Endothelial cell of umbilical vein (primary cell): Measurements from ENCODE around the gene PTPDC1. TPM values are rescaled to one million over a fixed set of nuclear protein-coding genes. Genes with fewer than 3 reads are reported as not detected.
A peak's percentile ranks its signal among the peaks of the same experiment; 100 is the strongest.

Experiments used
- BruUV-seq: library from RNA; stranded (reverse); fragments of 400-500 nt; replicated peaks from 2 replicates; lab custom pipeline; 2021; lab: Mats Ljungman, UMichigan
- CTCF ChIA-PET: fragments of 300-600, 350-600 bp; sonication (Branson Sonifier 250); formaldehyde crosslinking; loops from one replicate; lab custom pipeline; 2021; ENCODE audit warnings: antibody characterized with exemption, inconsistent platforms; lab: Charles Lee
- POLR2A ChIA-PET: fragments of 300-600, 350-600 bp; sonication (Branson Sonifier 250); formaldehyde crosslinking; loops from one replicate; lab custom pipeline; 2021; ENCODE audit warnings: antibody characterized with exemption, inconsistent platforms; lab: Charles Lee
- DNase-seq: peaks from one replicate; pipeline ENCODE4 v3.0.0-alpha.2; 2011; ENCODE audit warnings: low read depth, low spot score
- FAIRE-seq: peaks from 2 replicates; lab custom pipeline; 2011; peaks lifted over from hg19 to GRCh38; lab: Jason Lieb, UNC
- H2AFZ ChIP-seq: 2 replicates; pipeline ENCODE4 v1.6.0; 2012; ENCODE audit warnings: low read depth, low read length, control low read depth, inconsistent platforms
- H3K27ac ChIP-seq: 2 replicates; pipeline ENCODE4 v1.5.1; 2011; ENCODE audit warnings: low read depth, mild to moderate bottlenecking, control low read depth, low read length, moderate library complexity; ENCODE audit not compliant: insufficient read depth
- H3K27me3 ChIP-seq, 2 experiments: 2 replicates each; pipeline versions ENCODE4 v1.6.0 to v1.6.1; 2011; ENCODE audit warnings: low read length in 2 of 2, mixed read lengths in 1 of 2; ENCODE audit not compliant: control insufficient read depth in 2 of 2, insufficient read depth in 2 of 2
- H3K36me3 ChIP-seq, 2 experiments: 2 replicates in 1 of 2; 3 replicates in 1 of 2; pipeline ENCODE4 v1.5.1; 2011; ENCODE audit warnings: low read length in 2 of 2, mild to moderate bottlenecking in 1 of 2, moderate library complexity in 1 of 2; ENCODE audit not compliant: control insufficient read depth in 2 of 2, insufficient read depth in 2 of 2; ENCODE audit errors: extremely low read depth in 1 of 2
- H3K4me1 ChIP-seq: 3 replicates; pipeline ENCODE4 v1.5.1; 2011; ENCODE audit warnings: mild to moderate bottlenecking, low read length; ENCODE audit not compliant: control insufficient read depth, insufficient read depth; ENCODE audit errors: extremely low read depth
- H3K4me2 ChIP-seq: 2 replicates; pipeline ENCODE4 v1.6.1; 2011; ENCODE audit warnings: low read length, control low read depth, mixed read lengths; ENCODE audit not compliant: insufficient read depth
- H3K4me3 ChIP-seq, 3 experiments: fragments of 200-600 bp in 1 of 3; sonication (generic), shearing (Covaris generic) in 1 of 3; replicated peaks in 1 of 3; 2 replicates each; pipeline ENCODE4 v1.5.1; 2011 to 2016; ENCODE audit warnings: control low read depth in 3 of 3, low read length in 3 of 3, mild to moderate bottlenecking in 2 of 3, inconsistent platforms in 1 of 3, low read depth in 1 of 3, moderate library complexity in 1 of 3; ENCODE audit not compliant: insufficient read depth in 1 of 3
- H3K79me2 ChIP-seq: 2 replicates; pipeline ENCODE4 v1.6.0; 2012; ENCODE audit warnings: low read length, inconsistent platforms; ENCODE audit not compliant: control insufficient read depth, insufficient read depth
- H3K9ac ChIP-seq: replicated peaks from 2 replicates; pipeline ENCODE3; 2011; ENCODE audit warnings: low read length, control low read depth; ENCODE audit not compliant: insufficient read depth; ENCODE audit errors: extremely low read depth
- H3K9me1 ChIP-seq: replicated peaks from 3 replicates; pipeline ENCODE4 v1.6.0; 2011; ENCODE audit warnings: mild to moderate bottlenecking, low read length; ENCODE audit not compliant: control insufficient read depth, insufficient read depth; ENCODE audit errors: extremely low read depth
- H3K9me3 ChIP-seq: replicated peaks from 2 replicates; pipeline ENCODE4 v1.5.1; 2012; ENCODE audit warnings: low read length, inconsistent platforms; ENCODE audit not compliant: control insufficient read depth, insufficient read depth
- H4K20me1 ChIP-seq: replicated peaks from 2 replicates; pipeline ENCODE3; 2011; ENCODE audit warnings: mild to moderate bottlenecking, low read length; ENCODE audit not compliant: control insufficient read depth, insufficient read depth; ENCODE audit errors: extremely low read depth
- GATA2 ChIP-seq: IDR thresholded peaks from 2 replicates; pipeline ENCODE4 v1.7.0; 2011; ENCODE audit warnings: low read depth, mild to moderate bottlenecking, moderate library complexity, mixed read lengths, low read length; ENCODE audit not compliant: insufficient read length, insufficient read depth
- JUN ChIP-seq: IDR thresholded peaks from 2 replicates; pipeline ENCODE4 v1.6.1; 2011; ENCODE audit warnings: borderline replicate concordance, low read depth; ENCODE audit not compliant: insufficient read length, insufficient read depth
- MAX ChIP-seq: IDR thresholded peaks from 2 replicates; pipeline ENCODE4 v1.6.1; 2011; ENCODE audit not compliant: insufficient read depth, insufficient read length
- MYC ChIP-seq: IDR thresholded peaks from one replicate; pipeline ENCODE4 v1.6.1; 2011; ENCODE audit warnings: mild to moderate bottlenecking, low read depth, low read length
- POLR2A ChIP-seq: IDR thresholded peaks from 2 replicates; pipeline ENCODE4 v1.6.1; 2012; ENCODE audit warnings: low read depth, mild to moderate bottlenecking, control low read depth, low read length
- dilution Hi-C: fragments of 300-500 bp; cut with MboI; formaldehyde crosslinking; loops from one replicate; pipeline ENCODE4 v1.15.0; 2019; ENCODE audit warnings: low sequenced_read_pairs; ENCODE audit not compliant: extremely low pct_ligation_motif_present
- intact Hi-C: fragments of 100-400 bp; cut with micrococcal nuclease; formaldehyde crosslinking; loops from one replicate; pipeline ENCODE4 v1.10.0; 2022
- polyA plus RNA-seq, 4 experiments: library from polyadenylated mRNA; depleted of rRNA in 3 of 4; stranded (reverse) in 3 of 4; unstranded in 1 of 4; fragments of >200 nt; gene quantifications; 2 replicates each; pipeline versions ENCODE4 v1.2.1 to v1.2.3, GENCODE V29; 2011 to 2012; ENCODE audit warnings: missing spikeins in 1 of 4
- total RNA-seq: library from RNA; stranded (reverse); gene quantifications from 2 replicates; pipeline ENCODE4 v1.2.3, GENCODE V29; 2021
- TF ChIP-seq, protein P1 (sequence below), 2 donors: IDR thresholded peaks; 1 replicate in 1 of 2; 2 replicates in 1 of 2; pipeline ENCODE4 v1.5.1; 2011; ENCODE audit warnings: low read length in 2 of 2, mild to moderate bottlenecking in 2 of 2, moderate library complexity in 2 of 2, control low read depth in 1 of 2, inconsistent platforms in 1 of 2, low read depth in 1 of 2; ENCODE audit not compliant: insufficient read depth in 1 of 2; ENCODE audit errors: extremely low read depth in 1 of 2

The PTPDC1 gene
- total and polyA plus RNA-seq, 2 donors (not counting 3 experiments of a cell fraction or from before 2014, with no cell fraction given), result 4.3 to 9.1 TPM

DNA sequence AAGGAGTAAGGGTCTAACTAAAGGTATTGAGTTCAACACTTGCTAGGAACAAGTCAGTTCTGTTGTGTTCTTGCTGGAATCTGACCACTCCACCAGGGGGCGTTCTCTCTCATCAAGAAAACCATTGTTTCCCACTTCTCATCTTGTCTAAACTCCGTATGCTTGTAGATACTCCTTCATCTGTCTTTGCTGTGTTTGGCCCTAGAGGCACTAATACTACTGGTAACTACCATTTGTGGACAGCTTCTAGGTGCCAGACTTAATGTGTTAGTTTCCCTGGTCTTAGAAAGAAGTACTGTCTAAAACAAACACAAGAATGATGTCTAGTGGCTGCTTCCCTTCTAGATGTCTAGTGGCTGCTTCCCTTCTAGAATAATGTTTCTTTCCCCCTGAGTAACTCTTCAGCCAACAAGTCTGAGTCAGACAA lies 18.7 kb upstream of the PTPDC1 start:
- Histone ChIP-seq H3K9ac (no peak overlapping the region), H4K20me1 (no peaks in the 10 kb centered on the region), H3K4me3 (no peak overlapping the region), H3K36me3 (no peaks in the 10 kb centered on the region), H3K9me3 (no peaks in the 10 kb centered on the region), H3K4me1 (peaks cover 4% of the 10 kb centered on the region), H3K27me3 (no peaks in the 10 kb centered on the region), H3K4me2 (no peak overlapping the region), H3K79me2 (no peaks in the 10 kb centered on the region), H2AFZ (peak overlapping the region; percentile 13), H3K27ac (no peak overlapping the region), H3K9me1 (no peaks in the 10 kb centered on the region)
- peak; percentile 90 for FAIRE-seq
- DNase-seq, result peak; percentile 89
- TF ChIP-seq GATA2, result no peak
- TF ChIP-seq, protein P1, sequence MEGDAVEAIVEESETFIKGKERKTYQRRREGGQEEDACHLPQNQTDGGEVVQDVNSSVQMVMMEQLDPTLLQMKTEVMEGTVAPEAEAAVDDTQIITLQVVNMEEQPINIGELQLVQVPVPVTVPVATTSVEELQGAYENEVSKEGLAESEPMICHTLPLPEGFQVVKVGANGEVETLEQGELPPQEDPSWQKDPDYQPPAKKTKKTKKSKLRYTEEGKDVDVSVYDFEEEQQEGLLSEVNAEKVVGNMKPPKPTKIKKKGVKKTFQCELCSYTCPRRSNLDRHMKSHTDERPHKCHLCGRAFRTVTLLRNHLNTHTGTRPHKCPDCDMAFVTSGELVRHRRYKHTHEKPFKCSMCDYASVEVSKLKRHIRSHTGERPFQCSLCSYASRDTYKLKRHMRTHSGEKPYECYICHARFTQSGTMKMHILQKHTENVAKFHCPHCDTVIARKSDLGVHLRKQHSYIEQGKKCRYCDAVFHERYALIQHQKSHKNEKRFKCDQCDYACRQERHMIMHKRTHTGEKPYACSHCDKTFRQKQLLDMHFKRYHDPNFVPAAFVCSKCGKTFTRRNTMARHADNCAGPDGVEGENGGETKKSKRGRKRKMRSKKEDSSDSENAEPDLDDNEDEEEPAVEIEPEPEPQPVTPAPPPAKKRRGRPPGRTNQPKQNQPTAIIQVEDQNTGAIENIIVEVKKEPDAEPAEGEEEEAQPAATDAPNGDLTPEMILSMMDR (IDR thresholded peaks at IDR 0.05; ENCODE audit: extremely low read depth in 1 of 2, insufficient read depth in 1 of 2, low read depth in 1 of 2, low read length in 2 of 2), result peak; percentile 73 to 80
- CTCF ChIA-PET, result interaction anchor here (0.8 to 5.6 kb wide), 18 partner anchors 9 to 387 kb away, joined by 3 to 243 read pairs (median 5); no protein-coding TSS in a partner anchor
- no TSS peak for BruUV-seq
- intact Hi-C loops (loop anchor here (1.0 to 10.0 kb wide), 6 partner anchors 51 to 381 kb away; no protein-coding TSS in a partner anchor), dilution Hi-C loops (no loop called here)
- POLR2A ChIA-PET, result no interaction called here

- TF ChIP-seq MAX (no peak), MYC (no peak), JUN (no peak), GATA2 (no peak), POLR2A (no peak)
- Histone ChIP-seq H2AFZ (no peak overlapping the region), H3K4me3 (no peak overlapping the region), H3K79me2 (no peaks in the 10 kb centered on the region), H3K9me3 (no peaks in the 10 kb centered on the region), H4K20me1 (no peaks in the 10 kb centered on the region), H3K27me3 (no peaks in the 10 kb centered on the region), H3K4me2 (no peak overlapping the region), H3K36me3 (no peaks in the 10 kb centered on the region), H3K9me1 (no peaks in the 10 kb centered on the region), H3K9ac (no peak overlapping the region), H3K4me1 (peaks cover 5% of the 10 kb centered on the region), H3K27ac (no peak overlapping the region)
- ChIA-PET CTCF (interaction anchor here (1.1 to 1.5 kb wide), 2 partner anchors 71 to 145 kb away, joined by 3 to 9 read pairs; no protein-coding TSS in a partner anchor), POLR2A (interaction anchor here (0.7 kb wide), 1 partner anchor 110 kb away, joined by 3 read pairs; no protein-coding TSS in a partner anchor)
- DNase-seq, result peak; percentile 35
- FAIRE-seq, result no peak
- dilution Hi-C loops (no loop called here), intact Hi-C loops (loop anchor here (5.0 to 10.0 kb wide), 2 partner anchors 69 to 383 kb away; no protein-coding TSS in a partner anchor)
- no TSS peak for BruUV-seq
Measured at GRCh38 chr9:94068257-94068656, 16.0 kb upstream of the PTPDC1 start.
